SK-N-SH (cell line): ENCODE results near the gene NOTCH2. TPM values are rescaled to one million over a fixed set of nuclear protein-coding genes. Genes with fewer than 3 reads are reported as not detected.
A peak's percentile ranks its signal among the peaks of the same experiment; 100 is the strongest.

Experiments used
- CTCF ChIA-PET: fragments of 300-600, 350-600 bp; formaldehyde crosslinking; extraction: SDS; loops from one replicate; lab custom pipeline; 2021; lab: Yijun Ruan, JAX
- POLR2A ChIA-PET: fragments of 350-600 bp; sonication (Branson Sonifier 250); formaldehyde crosslinking; extraction: SDS; loops from one replicate; lab custom pipeline; 2020; ENCODE audit warnings: antibody characterized with exemption, inconsistent platforms; lab: Yijun Ruan, JAX
- DNase-seq: peaks from one replicate; pipeline ENCODE4 v3.0.0; 2012
- H2AFZ ChIP-seq: fragments of 200-600 bp; sonication (generic); 2 replicates; pipeline ENCODE4 v1.8.1; 2016; ENCODE audit warnings: antibody characterized with exemption, mild to moderate bottlenecking, low read depth
- H3F3A ChIP-seq: fragments of 200-600 bp; sonication (generic); replicated peaks from 2 replicates; pipeline ENCODE3; 2016; ENCODE audit warnings: antibody characterized with exemption, mild to moderate bottlenecking; ENCODE audit not compliant: insufficient read depth
- H3K27ac ChIP-seq, 2 experiments: fragments of 200-500 bp in 1 of 2; fragments of 200-600 bp in 1 of 2; sonication (Bioruptor generic) in 1 of 2; sonication (generic), shearing (Covaris generic) in 1 of 2; 2 replicates each; pipeline versions ENCODE4 v1.5.1 to v1.6.1; 2014 to 2016; ENCODE audit warnings: low read depth in 2 of 2, inconsistent platforms in 1 of 2, low read length in 1 of 2, mild to moderate bottlenecking in 1 of 2, mixed read lengths in 1 of 2
- H3K27me3 ChIP-seq: fragments of 200-600 bp; sonication (generic), shearing (Covaris generic); 2 replicates; pipeline ENCODE4 v1.6.1; 2016; ENCODE audit warnings: mixed run types; ENCODE audit not compliant: insufficient read depth
- H3K36me3 ChIP-seq, 2 experiments: fragments of 200-500 bp in 1 of 2; fragments of 200-600 bp in 1 of 2; sonication (Bioruptor generic) in 1 of 2; sonication (generic) in 1 of 2; replicated peaks in 1 of 2; 2 replicates each; pipeline versions ENCODE3 to v1.5.1; 2014 to 2016; ENCODE audit warnings: low read length in 1 of 2, mild to moderate bottlenecking in 1 of 2; ENCODE audit not compliant: insufficient read depth in 2 of 2, control insufficient read depth in 1 of 2
- H3K4me1 ChIP-seq, 2 experiments: fragments of 200-500 bp in 1 of 2; fragments of 200-600 bp in 1 of 2; sonication (Bioruptor generic) in 1 of 2; sonication (generic), shearing (Covaris generic) in 1 of 2; 2 replicates each; pipeline versions ENCODE4 v1.5.1 to v1.6.1; 2014 to 2016; ENCODE audit warnings: low read depth in 1 of 2, low read length in 1 of 2, mixed run types in 1 of 2; ENCODE audit not compliant: insufficient read depth in 2 of 2, control insufficient read depth in 1 of 2
- H3K4me2 ChIP-seq: fragments of 200-600 bp; sonication (generic), shearing (Covaris generic); 2 replicates; pipeline ENCODE4 v1.6.1; 2017; ENCODE audit warnings: mixed run types
- H3K4me3 ChIP-seq, 2 experiments: fragments of 200-500 bp in 1 of 2; fragments of 200-600 bp in 1 of 2; sonication (Bioruptor generic) in 1 of 2; sonication (generic), shearing (Covaris generic) in 1 of 2; 2 replicates each; pipeline versions ENCODE4 v1.5.1 to v1.8.1; 2014 to 2016; ENCODE audit warnings: low read depth in 2 of 2, inconsistent platforms in 1 of 2, low read length in 1 of 2, mild to moderate bottlenecking in 1 of 2, mixed read lengths in 1 of 2, moderate library complexity in 1 of 2
- H3K79me2 ChIP-seq: fragments of 200-600 bp; sonication (generic); 2 replicates; pipeline ENCODE4 v1.8.1; 2017; ENCODE audit warnings: mild to moderate bottlenecking; ENCODE audit not compliant: insufficient read depth
- H3K9ac ChIP-seq: fragments of 200-600 bp; sonication (generic); 2 replicates; pipeline ENCODE4 v1.6.1; 2017; ENCODE audit warnings: mixed run types
- H3K9me2 ChIP-seq: fragments of 200-600 bp; sonication (generic); 2 replicates; pipeline ENCODE4 v1.6.1; 2017; ENCODE audit warnings: mixed run types
- H3K9me3 ChIP-seq: fragments of 200-600 bp; sonication (generic); 2 replicates; pipeline ENCODE4 v1.6.1; 2017; ENCODE audit warnings: mixed run types, mild to moderate bottlenecking, moderate library complexity
- H4K20me1 ChIP-seq: fragments of 200-600 bp; sonication (generic); 2 replicates; pipeline ENCODE4 v1.6.1; 2017; ENCODE audit warnings: mild to moderate bottlenecking, mixed run types; ENCODE audit not compliant: insufficient read depth
- CHD2 ChIP-seq: fragments of 150-350 bp; IDR thresholded peaks from 2 replicates; pipeline ENCODE4 v1.6.1; 2018; ENCODE audit warnings: low read length; ENCODE audit not compliant: partially characterized antibody
- EP300 ChIP-seq, 2 experiments: IDR thresholded peaks; 2 replicates each; pipeline versions ENCODE4 v1.4.0 to v1.6.1; 2012; ENCODE audit warnings: borderline replicate concordance in 1 of 2, low read depth in 1 of 2, low read length in 1 of 2
- EZH2phosphoT487 ChIP-seq: fragments of 200-600 bp; sonication (generic); IDR thresholded peaks from 2 replicates; pipeline ENCODE4 v1.6.1; 2017; ENCODE audit warnings: low read depth, mixed run types, mild to moderate bottlenecking, antibody characterized with exemption, moderate library complexity, borderline replicate concordance
- FOXM1 ChIP-seq: IDR thresholded peaks from 2 replicates; pipeline ENCODE4 v1.4.0; 2012; ENCODE audit warnings: low read depth, mild to moderate bottlenecking
- GATA2 ChIP-seq: sonication (generic); formaldehyde crosslinking; IDR thresholded peaks from 2 replicates; pipeline ENCODE4 v1.5.0; 2020; ENCODE audit warnings: mild to moderate bottlenecking, missing genetic modification reagents
- NFIC ChIP-seq: IDR thresholded peaks from 2 replicates; pipeline ENCODE4 v1.4.0; 2012; ENCODE audit warnings: borderline replicate concordance
- NRF1 ChIP-seq: IDR thresholded peaks from 2 replicates; pipeline ENCODE4 v1.6.1; 2012; ENCODE audit warnings: low read depth, mild to moderate bottlenecking, low read length
- RAD21 ChIP-seq: IDR thresholded peaks from 2 replicates; pipeline ENCODE4 v1.6.1; 2012; ENCODE audit warnings: mild to moderate bottlenecking, low read length
- RCOR1 ChIP-seq: fragments of 150-350 bp; IDR thresholded peaks from 2 replicates; pipeline ENCODE4 v1.6.1; 2017; ENCODE audit warnings: antibody characterized with exemption, low read length
- RFX5 ChIP-seq: IDR thresholded peaks from 2 replicates; pipeline ENCODE4 v1.6.1; 2012; ENCODE audit warnings: mild to moderate bottlenecking, improper control_type of control experiment, low read length
- SIN3A ChIP-seq: IDR thresholded peaks from 2 replicates; pipeline ENCODE4 v1.6.1; 2012; ENCODE audit warnings: low read depth, mild to moderate bottlenecking, low read length, moderate library complexity, borderline replicate concordance
- WGBS: methylation state at CpG from one replicate; pipeline ENCODE4 v1.1.6; 2017; ENCODE audit warnings: low lambda C conversion rate; 5-methylcytosine and 5-hydroxymethylcytosine counted together
- polyA plus RNA-seq, 3 experiments: library from polyadenylated mRNA; depleted of rRNA; stranded (reverse); fragments of >200 nt; gene quantifications; 2 replicates each; pipeline ENCODE4 v1.2.3, GENCODE V29; 2012
- TF ChIP-seq, protein P1 (sequence below): fragments of 150-350 bp; IDR thresholded peaks from 2 replicates; pipeline ENCODE4 v1.6.1; 2016; ENCODE audit warnings: mild to moderate bottlenecking, low read depth, low read length
- TF ChIP-seq, protein P2 (sequence below): IDR thresholded peaks from 2 replicates; pipeline ENCODE4 v1.4.0; 2012; ENCODE audit warnings: low read depth, borderline replicate concordance
- TF ChIP-seq, protein P3 (sequence below): IDR thresholded peaks from 2 replicates; pipeline ENCODE4 v1.4.0; 2012; ENCODE audit warnings: low read depth
- TF ChIP-seq, protein P4 (sequence below): IDR thresholded peaks from 2 replicates; pipeline ENCODE4 v1.6.1; 2012; ENCODE audit warnings: mild to moderate bottlenecking, low read depth, low read length, moderate library complexity

Gene NOTCH2
- polyA plus RNA-seq, 1 of the 3 experiments (the other 2 are of a cell fraction), result 23.0 TPM

DNA sequence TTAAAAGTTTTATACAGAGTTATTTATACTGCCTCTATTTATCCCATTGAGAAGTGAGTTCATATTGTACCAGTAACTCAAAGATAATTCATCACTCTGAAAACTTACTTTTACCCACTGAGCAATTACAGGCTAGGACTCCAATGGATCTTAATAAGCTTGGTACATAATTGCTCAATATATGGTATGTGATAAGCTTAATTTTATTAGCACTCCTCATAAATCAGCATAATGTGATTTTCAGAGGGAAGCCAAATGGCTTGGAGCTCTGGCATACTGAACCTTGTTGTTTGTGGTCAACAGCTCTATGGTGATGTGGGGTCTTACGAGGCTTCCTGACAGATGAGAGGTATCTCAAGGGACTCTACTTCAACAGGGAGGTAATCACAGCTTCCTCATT, 199.5 kb downstream of the NOTCH2 start:
- Histone ChIP-seq H4K20me1 (no peaks in the 10 kb centered on the region), H3K27me3 (no peaks in the 10 kb centered on the region), H3K9me2 (no peaks in the 10 kb centered on the region), H3K4me1 (peaks cover 10 to 27% of the 10 kb centered on the region in 2 experiments; a peak in 2 of 4 replicates), H3K27ac (no peak overlapping the region), H3K79me2 (no peaks in the 10 kb centered on the region), H3K9me3 (no peaks in the 10 kb centered on the region), H3K36me3 (no peaks in the 10 kb centered on the region), H3K9ac (no peak overlapping the region), H2AFZ (peak overlapping the region; percentile 32; the same call in 1 of the 2 replicates), H3K4me2 (no peak overlapping the region), H3K4me3 (no peak overlapping the region), H3F3A (peaks cover 7% of the 10 kb centered on the region)
- ChIA-PET CTCF (interaction anchor here (0.7 to 2.5 kb wide), 22 partner anchors 9 to 126 kb away, joined by 3 to 14 read pairs (median 5); partner anchors contain the start of gene REG4), POLR2A (no interaction called here)
- 71% methylated on average over 1 of the region's 1 CpG for WGBS
- TF ChIP-seq CHD2, result peak; percentile 15
- TF ChIP-seq NFIC, result no peak
- peak; percentile 48; the same call in 1 of the 2 replicates for TF ChIP-seq GATA2 (CRISPR knock-in tag)
- peak; percentile 26; the same call in 1 of the 2 replicates for TF ChIP-seq RCOR1
- TF ChIP-seq EP300 (IDR thresholded peaks at IDR 0.05; ENCODE audit: borderline replicate concordance in 1 of 2, low read depth in 1 of 2, low read length in 1 of 2), result peak in 1 of 2 experiments; percentile 74; a peak in 2 of 4 replicates
- no peak for DNase-seq

DNA sequence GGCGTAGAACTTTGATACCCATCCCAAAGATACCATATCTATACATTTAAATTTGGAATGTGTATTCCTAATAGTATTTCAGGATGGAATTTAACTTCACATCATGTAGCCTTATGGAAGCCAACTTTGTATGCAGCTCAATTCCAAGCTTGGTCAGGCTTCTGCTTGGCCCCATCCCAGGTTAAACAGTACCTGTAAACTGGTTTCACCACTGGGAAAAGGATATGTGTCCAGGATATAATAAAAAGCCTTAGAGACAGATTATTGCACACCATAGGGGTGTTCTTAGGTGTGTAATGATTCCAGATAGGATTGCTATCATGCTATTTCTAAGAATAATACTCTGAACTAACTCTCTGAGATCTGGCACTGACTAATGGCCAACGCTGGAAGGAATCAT, 201.3 kb downstream of the NOTCH2 start:
- Histone ChIP-seq H3F3A (no peaks in the 10 kb centered on the region), H3K36me3 (no peaks in the 10 kb centered on the region), H3K4me3 (no peak overlapping the region), H3K9me3 (no peaks in the 10 kb centered on the region), H3K9me2 (no peaks in the 10 kb centered on the region), H3K9ac (no peak overlapping the region), H3K79me2 (no peaks in the 10 kb centered on the region), H4K20me1 (no peaks in the 10 kb centered on the region), H2AFZ (no peak overlapping the region), H3K4me1 (peaks cover 3 to 18% of the 10 kb centered on the region in 2 experiments; a peak in 1 of 4 replicates)
- 84% methylated on average over 2 of the region's 2 CpGs for WGBS
- ChIA-PET CTCF (interaction anchor here (1.0 to 2.5 kb wide), 4 partner anchors 13 to 124 kb away, joined by 3 to 14 read pairs (median 5); partner anchors contain the start of gene REG4), POLR2A (no interaction called here)
- DNase-seq, result no peak
- TF ChIP-seq, protein P1, sequence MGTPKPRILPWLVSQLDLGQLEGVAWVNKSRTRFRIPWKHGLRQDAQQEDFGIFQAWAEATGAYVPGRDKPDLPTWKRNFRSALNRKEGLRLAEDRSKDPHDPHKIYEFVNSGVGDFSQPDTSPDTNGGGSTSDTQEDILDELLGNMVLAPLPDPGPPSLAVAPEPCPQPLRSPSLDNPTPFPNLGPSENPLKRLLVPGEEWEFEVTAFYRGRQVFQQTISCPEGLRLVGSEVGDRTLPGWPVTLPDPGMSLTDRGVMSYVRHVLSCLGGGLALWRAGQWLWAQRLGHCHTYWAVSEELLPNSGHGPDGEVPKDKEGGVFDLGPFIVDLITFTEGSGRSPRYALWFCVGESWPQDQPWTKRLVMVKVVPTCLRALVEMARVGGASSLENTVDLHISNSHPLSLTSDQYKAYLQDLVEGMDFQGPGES, result no peak
- TF ChIP-seq FOXM1 (no peak), RCOR1 (no peak), RFX5 (no peak), NFIC (no peak)
- TF ChIP-seq, protein P2, sequence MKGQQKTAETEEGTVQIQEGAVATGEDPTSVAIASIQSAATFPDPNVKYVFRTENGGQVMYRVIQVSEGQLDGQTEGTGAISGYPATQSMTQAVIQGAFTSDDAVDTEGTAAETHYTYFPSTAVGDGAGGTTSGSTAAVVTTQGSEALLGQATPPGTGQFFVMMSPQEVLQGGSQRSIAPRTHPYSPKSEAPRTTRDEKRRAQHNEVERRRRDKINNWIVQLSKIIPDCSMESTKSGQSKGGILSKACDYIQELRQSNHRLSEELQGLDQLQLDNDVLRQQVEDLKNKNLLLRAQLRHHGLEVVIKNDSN, result no peak
- TF ChIP-seq, all 33 proteins: peak for 0
- no peak overlapping the region for H3K27ac ChIP-seq
- H3K27me3 ChIP-seq, result no peaks in the 10 kb centered on the region
- H3K4me2 ChIP-seq, result no peak overlapping the region

DNA sequence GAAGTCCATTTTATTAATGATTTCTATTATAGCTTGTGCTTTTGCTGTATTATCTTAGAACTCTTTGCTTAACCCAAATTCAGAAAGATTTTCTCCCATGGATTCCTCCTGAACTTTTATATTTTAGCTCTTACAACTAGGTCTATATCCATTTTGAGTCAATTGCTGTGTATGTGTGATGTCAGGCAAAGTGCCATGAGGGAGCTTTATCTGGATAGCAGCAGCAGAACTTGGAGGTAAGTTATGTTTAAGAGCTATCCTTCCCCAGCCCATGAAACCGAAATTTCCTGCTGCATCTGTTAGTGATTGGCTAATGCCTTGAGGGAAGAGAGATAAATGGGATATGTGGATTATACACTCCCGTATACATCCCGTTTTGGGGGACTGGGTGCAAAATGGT, 203.0 kb downstream of the NOTCH2 start:
- ChIA-PET POLR2A (no interaction called here), CTCF (interaction anchor here (0.8 to 1.3 kb wide), 2 partner anchors 12 to 57 kb away, joined by 3 read pairs; no protein-coding TSS in a partner anchor)
- H4K20me1 ChIP-seq, result no peaks in the 10 kb centered on the region
- H3K36me3 ChIP-seq, result no peaks in the 10 kb centered on the region
- H3K27ac ChIP-seq, result no peak overlapping the region
- no peaks in the 10 kb centered on the region for H3K79me2 ChIP-seq
- H3K4me2 ChIP-seq, result no peak overlapping the region
- no peak overlapping the region for H3K4me3 ChIP-seq
- no peaks in the 10 kb centered on the region for H3K27me3 ChIP-seq
- H3K9me2 ChIP-seq, result no peaks in the 10 kb centered on the region
- no peak overlapping the region for H3K9ac ChIP-seq
- H3K4me1 ChIP-seq, result peaks cover 0 to 7% of the 10 kb centered on the region in 2 experiments; a peak in 1 of 4 replicates
- H3F3A ChIP-seq, result no peaks in the 10 kb centered on the region
- DNase-seq, result no peak
- 57% methylated on average over 3 of the region's 3 CpGs for WGBS
- no peak overlapping the region for H2AFZ ChIP-seq
- H3K9me3 ChIP-seq, result no peaks in the 10 kb centered on the region
- TF ChIP-seq EZH2phosphoT487 (no peak), RAD21 (no peak), CHD2 (no peak), RCOR1 (no peak), SIN3A (no peak), EP300 (IDR thresholded peaks at IDR 0.05; ENCODE audit: borderline replicate concordance in 1 of 2, low read depth in 1 of 2, low read length in 1 of 2) (no peak), NRF1 (no peak)
- TF ChIP-seq, protein P3, sequence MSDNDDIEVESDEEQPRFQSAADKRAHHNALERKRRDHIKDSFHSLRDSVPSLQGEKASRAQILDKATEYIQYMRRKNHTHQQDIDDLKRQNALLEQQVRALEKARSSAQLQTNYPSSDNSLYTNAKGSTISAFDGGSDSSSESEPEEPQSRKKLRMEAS, result no peak
- TF ChIP-seq, protein P4, sequence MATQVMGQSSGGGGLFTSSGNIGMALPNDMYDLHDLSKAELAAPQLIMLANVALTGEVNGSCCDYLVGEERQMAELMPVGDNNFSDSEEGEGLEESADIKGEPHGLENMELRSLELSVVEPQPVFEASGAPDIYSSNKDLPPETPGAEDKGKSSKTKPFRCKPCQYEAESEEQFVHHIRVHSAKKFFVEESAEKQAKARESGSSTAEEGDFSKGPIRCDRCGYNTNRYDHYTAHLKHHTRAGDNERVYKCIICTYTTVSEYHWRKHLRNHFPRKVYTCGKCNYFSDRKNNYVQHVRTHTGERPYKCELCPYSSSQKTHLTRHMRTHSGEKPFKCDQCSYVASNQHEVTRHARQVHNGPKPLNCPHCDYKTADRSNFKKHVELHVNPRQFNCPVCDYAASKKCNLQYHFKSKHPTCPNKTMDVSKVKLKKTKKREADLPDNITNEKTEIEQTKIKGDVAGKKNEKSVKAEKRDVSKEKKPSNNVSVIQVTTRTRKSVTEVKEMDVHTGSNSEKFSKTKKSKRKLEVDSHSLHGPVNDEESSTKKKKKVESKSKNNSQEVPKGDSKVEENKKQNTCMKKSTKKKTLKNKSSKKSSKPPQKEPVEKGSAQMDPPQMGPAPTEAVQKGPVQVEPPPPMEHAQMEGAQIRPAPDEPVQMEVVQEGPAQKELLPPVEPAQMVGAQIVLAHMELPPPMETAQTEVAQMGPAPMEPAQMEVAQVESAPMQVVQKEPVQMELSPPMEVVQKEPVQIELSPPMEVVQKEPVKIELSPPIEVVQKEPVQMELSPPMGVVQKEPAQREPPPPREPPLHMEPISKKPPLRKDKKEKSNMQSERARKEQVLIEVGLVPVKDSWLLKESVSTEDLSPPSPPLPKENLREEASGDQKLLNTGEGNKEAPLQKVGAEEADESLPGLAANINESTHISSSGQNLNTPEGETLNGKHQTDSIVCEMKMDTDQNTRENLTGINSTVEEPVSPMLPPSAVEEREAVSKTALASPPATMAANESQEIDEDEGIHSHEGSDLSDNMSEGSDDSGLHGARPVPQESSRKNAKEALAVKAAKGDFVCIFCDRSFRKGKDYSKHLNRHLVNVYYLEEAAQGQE, result no peak
